MM.1S (cell line): Measurements from ENCODE around the gene CHCT1.

Experiments used
- EZH2phosphoT487 ChIP-seq: fragments of 300-600 bp; sonication (generic); IDR thresholded peaks from 2 replicates; pipeline ENCODE4 v1.6.1; 2018; ENCODE audit warnings: antibody characterized with exemption, low read length
- TF ChIP-seq, protein P1 (sequence below): fragments of 300-600 bp; sonication (generic); IDR thresholded peaks from 2 replicates; pipeline ENCODE4 v1.5.1; 2016; ENCODE audit warnings: antibody characterized with exemption, low read length, mixed read lengths

DNA sequence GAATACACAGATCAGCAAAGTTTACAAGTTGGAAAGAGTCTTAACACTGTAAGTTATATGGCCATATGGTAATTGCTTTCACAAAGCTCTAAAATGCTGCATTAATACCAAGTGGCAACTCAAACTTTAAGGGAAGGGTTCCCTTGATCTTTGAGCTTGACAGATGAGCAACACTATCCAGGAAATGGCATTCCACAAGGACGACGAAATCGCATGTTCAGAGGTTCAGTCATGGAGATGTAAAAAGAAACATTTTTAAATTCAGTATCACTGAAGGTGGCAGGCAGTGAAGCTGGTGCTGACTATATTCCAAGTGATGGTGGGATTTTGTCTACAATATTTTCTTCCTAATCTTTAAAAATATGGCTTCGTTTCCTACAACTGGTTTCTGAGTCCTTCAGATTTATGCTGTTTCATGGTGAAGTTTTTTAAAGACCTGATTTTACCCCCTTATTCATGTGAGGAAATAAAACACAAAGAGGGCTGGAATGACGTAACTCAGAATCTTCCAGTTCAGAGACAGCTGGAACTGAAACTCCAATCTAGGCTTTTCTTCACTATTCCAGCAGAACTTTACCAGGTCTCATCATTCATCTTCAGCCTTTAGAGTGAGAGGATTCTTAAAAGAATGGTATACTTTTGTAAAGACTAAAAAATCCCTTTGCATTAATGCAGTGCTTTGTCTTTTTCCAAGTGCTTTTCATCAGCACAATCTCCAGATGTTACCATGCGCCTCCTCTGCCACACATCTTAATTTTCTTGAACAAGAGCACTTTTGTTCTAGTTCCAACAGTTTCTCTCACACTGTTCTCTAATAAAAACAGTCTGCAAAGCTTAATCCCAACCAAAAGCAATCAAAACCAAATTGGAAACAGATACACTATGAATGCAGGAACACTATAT is 20.2 kb downstream of the CHCT1 start:
- TF ChIP-seq, protein P1, sequence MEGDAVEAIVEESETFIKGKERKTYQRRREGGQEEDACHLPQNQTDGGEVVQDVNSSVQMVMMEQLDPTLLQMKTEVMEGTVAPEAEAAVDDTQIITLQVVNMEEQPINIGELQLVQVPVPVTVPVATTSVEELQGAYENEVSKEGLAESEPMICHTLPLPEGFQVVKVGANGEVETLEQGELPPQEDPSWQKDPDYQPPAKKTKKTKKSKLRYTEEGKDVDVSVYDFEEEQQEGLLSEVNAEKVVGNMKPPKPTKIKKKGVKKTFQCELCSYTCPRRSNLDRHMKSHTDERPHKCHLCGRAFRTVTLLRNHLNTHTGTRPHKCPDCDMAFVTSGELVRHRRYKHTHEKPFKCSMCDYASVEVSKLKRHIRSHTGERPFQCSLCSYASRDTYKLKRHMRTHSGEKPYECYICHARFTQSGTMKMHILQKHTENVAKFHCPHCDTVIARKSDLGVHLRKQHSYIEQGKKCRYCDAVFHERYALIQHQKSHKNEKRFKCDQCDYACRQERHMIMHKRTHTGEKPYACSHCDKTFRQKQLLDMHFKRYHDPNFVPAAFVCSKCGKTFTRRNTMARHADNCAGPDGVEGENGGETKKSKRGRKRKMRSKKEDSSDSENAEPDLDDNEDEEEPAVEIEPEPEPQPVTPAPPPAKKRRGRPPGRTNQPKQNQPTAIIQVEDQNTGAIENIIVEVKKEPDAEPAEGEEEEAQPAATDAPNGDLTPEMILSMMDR: no peak
- no peak for TF ChIP-seq EZH2phosphoT487
